GM23248 (cell line): Measurements from ENCODE around the gene TBKBP1.

Source experiments
- EZH2 ChIP-seq: fragments of 200-600 bp; sonication (generic); IDR thresholded peaks from 2 replicates; pipeline ENCODE4 v1.6.1; 2018; ENCODE audit warnings: antibody characterized with exemption, mild to moderate bottlenecking; ENCODE audit not compliant: insufficient read depth, poor library complexity, severe bottlenecking
- EZH2phosphoT487 ChIP-seq: fragments of 200-600 bp; sonication (generic); IDR thresholded peaks from 2 replicates; pipeline ENCODE4 v1.6.1; 2018; ENCODE audit warnings: antibody characterized with exemption, moderate library complexity, mild to moderate bottlenecking, low read depth; ENCODE audit not compliant: insufficient read depth

DNA sequence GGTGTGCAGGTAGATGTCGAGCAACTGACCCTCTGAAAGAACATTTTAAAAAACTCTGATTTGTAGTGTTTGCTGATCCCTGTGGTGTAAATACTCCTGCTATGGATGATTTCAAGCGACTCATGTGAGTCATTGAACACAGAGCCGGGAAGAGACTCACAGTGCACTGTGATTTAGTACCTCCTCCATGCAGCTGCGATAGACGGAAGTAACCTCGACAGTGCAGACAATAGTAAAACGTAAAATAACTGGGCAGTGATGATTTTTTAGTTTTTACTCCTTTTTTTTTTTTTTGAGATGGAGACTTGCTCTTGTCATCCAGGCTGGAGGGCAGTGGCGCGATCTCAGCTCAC is 47.8 kb downstream of the TBKBP1 start:
- TF ChIP-seq EZH2phosphoT487 (no peak), EZH2 (no peak)
